Left ventricle myocardium superior (tissue), 1 donor: ENCODE measurements around the gene U2AF2. TPM values are rescaled to one million over a fixed set of nuclear protein-coding genes. Genes with fewer than 3 reads are reported as not detected.

Source experiments
- ATAC-seq: fragments of 200-7000 bp; cut with Tn5 transposase; one replicate; pipeline ENCODE4 v1.9.1; 2020; ENCODE audit warnings: mild to moderate bottlenecking, moderate library complexity
- DNase-seq: peaks from one replicate; pipeline ENCODE4 v3.0.0-alpha.2; 2020
- intact Hi-C: fragments of 100-400 bp; cut with micrococcal nuclease; formaldehyde crosslinking; loops from one replicate; pipeline ENCODE4 v1.11.0; 2022
- total RNA-seq: library from RNA; stranded (reverse); fragmentation: NEBNext Ultra II Directional; extraction: Animal tissue kit (Norgen Biotek cat#: 25700); gene quantifications from one replicate; pipeline ENCODE4 v1.2.1, GENCODE V29; 2021
- donor health status: DM: no; HTN: yes; CAD: no; lungs with severe emphysema.

The U2AF2 gene
- total RNA-seq, 1 donor from 2014 or later = 79.9 TPM

DNA sequence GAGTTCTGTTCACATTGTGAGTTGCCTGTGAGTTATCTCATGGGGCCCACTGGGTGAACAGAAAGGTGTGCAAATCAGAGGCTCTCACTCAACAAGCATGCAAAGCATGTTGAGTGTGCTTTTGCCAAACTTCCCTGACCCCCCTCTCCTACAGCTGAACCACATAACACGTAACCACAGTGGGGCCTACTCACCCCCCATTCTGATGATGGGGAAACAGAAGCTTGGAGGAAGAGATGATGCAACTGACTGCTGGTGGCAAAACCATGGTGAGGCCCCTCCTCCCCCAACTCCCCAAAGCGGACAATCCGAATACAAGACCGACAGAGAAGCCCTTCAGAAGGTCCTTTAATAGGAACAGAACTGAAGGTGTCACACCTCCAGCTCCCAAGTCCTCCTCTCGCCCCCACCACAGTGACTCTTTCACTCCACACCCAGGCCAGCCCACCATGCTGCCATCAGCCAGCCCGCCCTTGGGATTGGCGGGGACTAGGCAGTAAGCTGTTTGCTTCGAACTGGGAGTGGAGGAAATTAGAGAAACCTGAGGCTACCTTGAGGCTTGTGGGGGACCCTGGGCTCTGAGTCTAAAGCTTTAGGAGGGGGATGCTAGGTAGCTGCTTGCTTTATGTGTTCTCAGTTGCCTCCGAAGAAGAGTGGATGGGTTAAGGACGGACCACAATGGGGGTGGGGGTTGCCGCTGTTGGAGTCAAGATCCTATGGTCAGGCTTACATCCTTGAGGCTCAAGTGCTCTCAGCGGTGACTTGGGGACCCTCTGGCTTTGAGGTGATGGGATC is 34.2 kb upstream of the U2AF2 start:
- intact Hi-C loops = no loop called here
- ATAC-seq = no peak
- DNase-seq = peak; percentile 12

DNA sequence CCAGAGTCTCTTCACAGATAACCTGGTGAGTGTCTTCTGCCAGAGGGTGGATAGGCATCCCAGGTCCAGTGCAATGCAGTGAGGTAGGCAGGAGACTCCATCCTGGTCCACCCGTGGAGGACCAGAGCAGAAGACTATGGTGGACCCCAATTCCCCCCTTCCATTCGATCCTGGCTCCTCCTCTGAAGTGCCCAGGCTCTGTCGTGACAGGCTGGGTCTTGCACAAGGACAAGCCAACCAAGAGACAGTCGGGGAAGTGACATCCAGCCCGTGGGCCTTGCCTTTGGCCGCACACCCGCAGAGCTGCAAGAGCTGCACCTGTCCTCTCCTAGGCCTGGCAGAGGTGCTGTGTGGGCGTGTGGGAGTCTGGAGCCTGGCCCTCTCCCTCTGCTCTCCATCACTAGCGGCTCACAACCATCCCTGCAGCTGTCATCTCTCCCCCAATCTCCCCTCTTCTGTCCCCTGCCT is 33.6 kb upstream of the U2AF2 start:
- intact Hi-C loops = no loop called here
- no peak for ATAC-seq
- peak; percentile 31 for DNase-seq

- no peak for ATAC-seq
- intact Hi-C loops = no loop called here
- DNase-seq = peak; percentile 41
These were observed 33.1 kb upstream of the U2AF2 start for GRCh38 chr19:55621673-55622231.

DNA sequence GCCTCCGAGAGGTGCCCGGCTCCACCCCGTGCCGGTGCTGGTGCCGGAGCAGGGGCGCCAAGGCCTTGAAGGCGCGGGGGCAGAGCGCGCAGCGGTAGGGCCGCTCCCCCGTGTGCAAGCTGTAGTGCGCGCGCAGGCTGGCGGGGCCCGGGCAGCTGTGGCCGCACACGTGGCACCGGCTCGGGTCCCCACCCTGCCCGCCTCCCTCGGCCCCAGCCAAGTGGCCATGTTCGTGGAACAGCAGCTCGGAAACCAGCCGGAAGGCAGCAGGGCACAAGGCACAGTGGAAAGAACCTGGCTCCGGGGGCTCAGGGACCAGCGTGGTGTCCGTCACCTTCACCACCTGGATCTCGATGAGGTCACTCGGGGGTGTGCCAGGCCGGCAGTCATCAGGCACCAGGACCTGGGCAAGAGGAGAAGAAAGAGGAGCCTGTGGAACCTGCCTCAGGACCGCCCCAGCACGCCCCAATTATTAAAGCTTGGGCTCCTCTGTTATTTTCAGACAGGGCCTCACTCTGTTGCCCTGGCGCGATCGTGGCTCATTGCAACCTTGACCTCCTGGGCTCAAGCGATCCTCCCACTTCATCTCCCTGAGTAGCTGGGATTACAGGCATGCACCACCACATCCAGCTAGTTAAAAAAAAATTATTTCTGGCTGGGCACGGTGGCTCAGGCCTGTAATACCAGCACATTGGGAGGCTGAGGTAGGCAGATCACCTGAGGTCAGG is 32.4 kb upstream of the U2AF2 start:
- ATAC-seq = no peak
- peak; percentile 40 for DNase-seq
- intact Hi-C loops = no loop called here

- ATAC-seq (no peak), DNase-seq (no peak)
- intact Hi-C loops = no loop called here
These were observed 31.7 kb upstream of the U2AF2 start for GRCh38 chr19:55623130-55623529.

GRCh38 chr19:55623561-55623960 is 31.3 kb upstream of the U2AF2 start:
- intact Hi-C loops = no loop called here
- ATAC-seq = no peak

DNA sequence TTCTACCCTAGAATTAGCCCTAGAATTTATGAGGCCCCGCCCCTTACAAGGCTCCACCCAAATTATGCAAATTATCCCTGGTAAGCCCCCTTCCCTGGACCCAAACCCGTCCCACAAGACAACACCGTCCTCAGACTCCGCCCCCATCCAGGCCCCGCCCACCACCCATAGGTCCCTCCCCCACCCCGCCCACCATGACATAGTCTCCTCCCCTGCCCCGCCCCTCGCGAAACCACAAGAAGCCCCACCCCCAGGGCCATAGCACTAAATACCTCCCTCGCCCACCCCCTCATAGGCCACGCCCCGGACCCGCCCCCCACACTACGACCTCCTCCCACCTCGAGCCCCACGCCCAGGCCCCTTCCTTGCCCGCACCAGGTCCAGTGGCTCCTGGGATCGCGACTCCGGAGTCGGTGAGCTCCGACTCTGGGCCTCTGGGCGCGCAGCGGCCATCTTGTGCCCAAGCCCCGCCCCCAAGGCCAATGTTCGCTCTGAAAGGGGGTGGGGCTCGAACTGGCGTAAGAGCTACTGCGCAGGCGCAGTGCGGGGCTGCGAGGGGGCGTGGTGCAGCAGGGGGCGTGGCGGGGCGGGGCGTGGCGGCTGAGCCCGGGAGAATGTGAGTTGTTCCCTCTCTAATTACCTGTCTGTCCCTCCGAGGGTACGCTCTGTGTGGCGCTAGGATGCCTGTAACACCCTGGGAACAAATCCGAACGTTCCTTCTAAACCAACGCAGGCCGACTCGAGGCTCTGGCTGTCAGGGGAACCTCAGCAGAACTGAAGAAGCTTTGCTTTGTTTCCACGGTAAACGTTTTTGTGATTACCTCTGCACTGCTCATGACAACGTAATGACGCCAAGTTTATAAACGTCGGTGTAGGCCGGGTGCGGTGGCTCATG is 30.5 kb upstream of the U2AF2 start, which contains the start of gene ZNF784:
TSS of gene ZNF784 (minus strand) at position 458 of the 895 bp plus-strand sequence. CDS start at position 453, 5 bp downstream.
- intact Hi-C loops = no loop called here
- DNase-seq = peak; percentile 96
- peak; percentile 91 for ATAC-seq

More at GRCh38 chr19:55623561-55623960, 31.3 kb upstream of the U2AF2 start:
- no peak for DNase-seq

GRCh38 chr19:55625004-55625326 is 29.9 kb upstream of the U2AF2 start:
- no peak for ATAC-seq
- intact Hi-C loops = no loop called here

DNA sequence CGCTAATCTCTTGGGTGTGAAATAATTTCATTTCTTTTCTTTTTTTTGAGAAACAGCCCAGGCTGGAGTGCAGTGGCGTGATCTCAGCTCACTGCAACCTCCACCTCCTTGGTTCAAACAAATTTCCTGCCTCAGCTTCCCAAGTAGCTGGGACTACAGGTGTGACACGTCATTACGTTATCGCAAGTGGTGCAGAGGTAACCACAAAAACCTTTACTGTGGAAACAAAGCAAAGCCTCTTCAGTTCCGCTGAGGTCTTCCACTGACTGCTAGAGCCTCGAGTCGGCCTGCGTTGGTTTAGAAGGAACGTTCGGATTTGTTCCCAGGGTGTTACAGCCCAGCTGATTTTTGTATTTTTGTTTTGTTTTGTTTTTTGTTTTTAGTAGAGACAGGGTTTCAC is 28.5 kb upstream of the U2AF2 start:
- DNase-seq = no peak
- no peak for ATAC-seq
- intact Hi-C loops = no loop called here

More at GRCh38 chr19:55625004-55625326, 29.9 kb upstream of the U2AF2 start:
- no peak for DNase-seq

DNA sequence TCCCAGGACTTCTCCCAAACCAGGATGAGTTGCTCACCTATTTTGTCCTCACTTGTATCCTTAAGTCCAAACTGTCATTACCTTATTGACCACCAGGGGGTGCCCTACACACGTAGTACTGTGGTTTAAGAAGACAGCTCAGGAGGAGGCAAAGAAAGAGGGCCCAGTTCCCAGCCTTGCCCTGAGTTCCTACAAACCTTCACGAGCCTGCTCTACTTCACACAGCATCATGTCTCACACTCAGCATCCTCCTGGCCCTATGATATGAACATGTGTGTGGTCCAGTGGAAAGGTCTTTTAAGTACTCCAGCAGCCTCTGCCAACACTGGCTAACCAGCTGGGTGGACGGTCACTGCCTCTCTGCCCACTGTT is 22.4 kb upstream of the U2AF2 start:
- ATAC-seq (peak; percentile 62), DNase-seq (peak; percentile 38)
- intact Hi-C loops = no loop called here

GRCh38 chr19:55633861-55634260 is 21.0 kb upstream of the U2AF2 start:
- ATAC-seq = no peak

DNA sequence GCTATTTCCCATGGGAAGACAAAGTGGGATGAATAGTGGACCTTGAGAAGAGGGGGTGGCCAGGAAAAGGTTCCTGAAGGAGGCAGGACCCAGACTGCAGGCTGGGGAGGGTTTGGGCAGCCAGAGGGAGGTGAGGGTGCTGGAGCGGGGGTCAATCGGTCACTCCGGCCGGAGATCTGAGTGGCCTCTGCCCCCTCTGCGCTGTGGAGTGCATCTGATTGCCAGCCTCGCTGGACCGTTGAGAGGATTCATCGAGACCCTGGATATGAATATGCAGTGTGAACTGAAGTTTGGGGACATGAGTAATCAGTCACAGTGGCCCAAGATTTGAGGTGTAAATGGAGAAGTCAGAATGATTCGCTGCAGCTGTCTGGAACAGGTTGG is 19.5 kb upstream of the U2AF2 start:
- ATAC-seq (no peak), DNase-seq (peak; percentile 29)
- intact Hi-C loops = no loop called here

More at GRCh38 chr19:55633861-55634260, 21.0 kb upstream of the U2AF2 start:
- DNase-seq = no peak
- intact Hi-C loops = no loop called here

DNA sequence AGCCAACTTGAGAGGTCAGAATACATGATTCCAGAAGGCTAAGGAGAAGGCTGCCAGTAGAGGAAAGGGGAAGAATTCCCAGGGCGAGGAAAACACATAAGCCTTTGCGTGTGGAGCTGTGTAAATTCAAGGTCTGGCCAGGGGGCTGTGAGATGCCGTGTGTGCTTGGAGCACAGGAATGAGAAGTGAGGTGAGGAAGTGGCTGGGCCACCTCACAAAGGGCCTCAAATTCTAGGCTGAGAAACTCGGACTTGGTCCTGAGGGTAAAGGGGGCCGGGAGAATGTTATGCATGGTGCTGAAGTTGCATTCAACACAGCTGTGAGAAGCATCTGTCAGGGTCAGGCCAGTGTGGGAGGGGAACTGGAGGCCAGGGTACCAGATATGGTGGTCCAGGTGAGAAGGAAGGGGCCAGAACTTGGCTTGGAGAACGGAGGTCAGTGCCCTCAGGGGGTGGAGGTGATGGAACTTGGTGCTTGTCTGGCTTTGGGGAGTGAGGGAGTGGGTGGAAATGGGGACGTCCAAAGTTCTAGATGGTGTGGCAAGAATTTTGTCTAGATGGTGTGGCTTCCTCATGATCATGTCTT is 18.9 kb upstream of the U2AF2 start:
- intact Hi-C loops = no loop called here
- ATAC-seq = no peak
- peak; percentile 12 for DNase-seq

- intact Hi-C loops = no loop called here
- ATAC-seq (no peak), DNase-seq (peak; percentile 20)
These were observed 18.1 kb upstream of the U2AF2 start for GRCh38 chr19:55636723-55637122.

- intact Hi-C loops = no loop called here
- ATAC-seq = no peak
- DNase-seq = peak; percentile 30
These were observed 17.3 kb upstream of the U2AF2 start for GRCh38 chr19:55637534-55637933.

DNA sequence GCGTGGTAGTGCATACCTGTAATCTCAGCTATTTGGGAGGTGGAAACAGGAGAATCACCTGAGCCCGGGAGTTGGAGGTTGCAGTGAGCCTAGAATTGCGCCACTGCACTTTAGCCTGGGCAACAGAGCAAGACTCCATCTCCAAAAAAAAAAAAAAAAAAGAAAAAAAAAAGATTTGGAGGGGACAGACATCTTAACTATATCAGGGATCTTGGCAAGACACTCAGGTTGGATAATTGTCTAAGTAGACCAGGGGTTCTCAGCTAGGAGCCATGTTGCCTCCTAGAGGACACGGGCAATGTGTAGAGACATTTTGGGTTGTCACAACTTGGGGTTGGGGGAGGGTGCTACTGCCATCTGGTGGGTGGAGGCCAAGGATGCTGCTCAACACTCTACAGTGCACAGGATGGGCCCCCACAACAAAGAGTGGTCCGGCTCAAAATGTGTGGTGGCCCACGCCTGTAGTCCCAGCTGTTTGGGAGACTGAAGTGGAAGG is 15.9 kb upstream of the U2AF2 start:
- intact Hi-C loops = no loop called here
- no peak for ATAC-seq
- peak; percentile 38 for DNase-seq

DNA sequence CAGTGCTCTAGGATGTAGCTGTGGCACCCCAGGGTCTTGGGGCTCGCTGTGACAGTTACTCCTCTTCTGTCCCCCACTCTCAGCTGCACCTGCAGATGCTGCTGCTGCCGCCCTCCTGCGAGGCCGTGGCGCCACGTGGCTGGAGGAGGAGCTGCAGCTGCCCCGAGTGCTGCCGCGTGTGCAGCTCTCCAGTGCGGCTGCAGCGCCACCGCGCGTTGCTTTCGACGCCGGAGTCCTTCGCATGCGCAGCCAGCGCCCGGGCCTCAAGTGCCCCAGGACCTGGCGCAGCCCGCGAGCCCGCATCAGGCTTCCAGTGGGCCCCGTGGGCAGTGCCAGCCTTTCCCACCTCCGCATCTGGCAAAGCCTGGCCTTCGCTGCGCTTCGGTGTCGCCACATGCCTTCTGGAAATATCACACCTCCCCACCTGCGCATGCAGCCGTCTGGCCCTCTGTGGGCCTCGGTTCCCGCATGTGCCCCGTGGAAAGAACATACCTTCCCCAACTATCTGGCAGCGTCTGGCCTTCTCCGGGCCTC is 14.7 kb upstream of the U2AF2 start:
- DNase-seq (peak; percentile 83), ATAC-seq (peak; percentile 23)
- intact Hi-C loops = no loop called here
